ENCODE data around the gene PNPLA8. TPM values are rescaled to one million over a fixed set of nuclear protein-coding genes. Genes with fewer than 3 reads are reported as not detected.

PNPLA8 gene
- total and polyA plus RNA-seq, 2 experiments from 2014 or later: 20.0 to 21.3 TPM

GRCh38 chr7:108434010-108434409 lies 91.9 kb downstream of the PNPLA8 start:
- no peak for TF ChIP-seq CTCF (IDR thresholded peaks at IDR 0.05; ENCODE audit: low read depth, low read length)
- H3K4me3 ChIP-seq: no peak overlapping the region
- H3K36me3 ChIP-seq: no peaks in the 10 kb centered on the region
- no peak for DNase-seq (ENCODE audit: low read depth in 1 of 2, low spot score in 1 of 2)
- no peak overlapping the region for H3K27ac ChIP-seq
- H3K4me1 ChIP-seq (ENCODE audit: low read depth): no peaks in the 10 kb centered on the region
- no peaks in the 10 kb centered on the region for H3K9me3 ChIP-seq (ENCODE audit: low read depth)
- H3K27me3 ChIP-seq: no peaks in the 10 kb centered on the region

GRCh38 chr7:108431099-108431498 lies 94.8 kb downstream of the PNPLA8 start:
- no peak for TF ChIP-seq CTCF (IDR thresholded peaks at IDR 0.05; ENCODE audit: low read depth, low read length)
- Histone ChIP-seq H3K4me1 (ENCODE audit: low read depth) (no peaks in the 10 kb centered on the region), H3K9me3 (ENCODE audit: low read depth) (no peaks in the 10 kb centered on the region), H3K27me3 (no peaks in the 10 kb centered on the region), H3K36me3 (no peaks in the 10 kb centered on the region), H3K27ac (no peak overlapping the region), H3K4me3 (no peak overlapping the region)
- DNase-seq (ENCODE audit: low read depth in 1 of 2, low spot score in 1 of 2): no peak

GRCh38 chr7:108430664-108431063 lies 95.3 kb downstream of the PNPLA8 start:
- Histone ChIP-seq H3K27me3 (no peaks in the 10 kb centered on the region), H3K36me3 (no peaks in the 10 kb centered on the region), H3K4me1 (ENCODE audit: low read depth) (no peaks in the 10 kb centered on the region), H3K27ac (no peak overlapping the region), H3K4me3 (no peak overlapping the region), H3K9me3 (ENCODE audit: low read depth) (no peaks in the 10 kb centered on the region)
- TF ChIP-seq CTCF (IDR thresholded peaks at IDR 0.05; ENCODE audit: low read depth, low read length): no peak
- DNase-seq (ENCODE audit: low read depth in 1 of 2, low spot score in 1 of 2): no peak

GRCh38 chr7:108427766-108428165 lies 98.2 kb downstream of the PNPLA8 start:
- TF ChIP-seq CTCF (IDR thresholded peaks at IDR 0.05; ENCODE audit: low read depth, low read length): no peak
- no peak overlapping the region for H3K4me3 ChIP-seq
- H3K9me3 ChIP-seq (ENCODE audit: low read depth): no peaks in the 10 kb centered on the region
- H3K27me3 ChIP-seq: no peaks in the 10 kb centered on the region
- no peaks in the 10 kb centered on the region for H3K4me1 ChIP-seq (ENCODE audit: low read depth)
- no peaks in the 10 kb centered on the region for H3K36me3 ChIP-seq
- H3K27ac ChIP-seq: no peak overlapping the region
- no peak for DNase-seq (ENCODE audit: low read depth in 1 of 2, low spot score in 1 of 2)

GRCh38 chr7:108425714-108426275 lies 100.1 kb downstream of the PNPLA8 start:
- Histone ChIP-seq H3K27me3 (no peaks in the 10 kb centered on the region), H3K4me1 (ENCODE audit: low read depth) (no peaks in the 10 kb centered on the region), H3K9me3 (ENCODE audit: low read depth) (no peaks in the 10 kb centered on the region), H3K27ac (no peak overlapping the region), H3K4me3 (no peak overlapping the region), H3K36me3 (no peaks in the 10 kb centered on the region)
- DNase-seq (ENCODE audit: low read depth in 1 of 2, low spot score in 1 of 2): no peak
- no peak for TF ChIP-seq CTCF (IDR thresholded peaks at IDR 0.05; ENCODE audit: low read depth, low read length)

- Histone ChIP-seq H3K4me3 (no peak overlapping the region), H3K27me3 (no peaks in the 10 kb centered on the region), H3K9me3 (ENCODE audit: low read depth) (no peaks in the 10 kb centered on the region), H3K27ac (no peak overlapping the region), H3K4me1 (ENCODE audit: low read depth) (no peaks in the 10 kb centered on the region), H3K36me3 (no peaks in the 10 kb centered on the region)
- no peak for DNase-seq (ENCODE audit: low read depth in 1 of 2, low spot score in 1 of 2)
- TF ChIP-seq CTCF (IDR thresholded peaks at IDR 0.05; ENCODE audit: low read depth, low read length): no peak
Observed at GRCh38 chr7:108424013-108424412, 101.9 kb downstream of the PNPLA8 start.
